Measurements from ENCODE around the gene OR52E8. TPM values are rescaled to one million over a fixed set of nuclear protein-coding genes. Genes with fewer than 3 reads are reported as not detected.

Gene OR52E8
- total RNA-seq, result not detected in 2 replicates

DNA sequence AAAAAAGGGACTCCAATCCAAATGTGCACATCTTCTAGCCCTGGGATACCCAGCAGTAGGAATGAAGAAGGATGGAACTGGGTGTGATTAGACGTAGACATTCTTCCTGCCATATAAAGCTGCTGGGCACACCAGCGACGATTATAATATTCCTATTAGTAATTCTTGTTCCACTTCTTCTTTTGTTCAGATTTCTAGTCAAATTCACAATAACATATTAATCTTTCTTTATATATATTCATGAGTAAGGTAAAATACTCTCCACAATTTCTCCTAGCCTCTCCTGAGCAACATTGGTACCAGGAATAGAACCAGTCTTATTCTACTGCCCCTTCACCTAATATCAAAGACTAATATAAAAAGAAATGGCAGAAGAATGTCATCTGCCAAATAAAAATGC is at the start of gene OR52E8:
Gene OR52E8, minus strand, starts transcription at position 101 of the 400 bp plus-strand sequence. Its CDS starts 0 bp downstream, at position 101.

DNA sequence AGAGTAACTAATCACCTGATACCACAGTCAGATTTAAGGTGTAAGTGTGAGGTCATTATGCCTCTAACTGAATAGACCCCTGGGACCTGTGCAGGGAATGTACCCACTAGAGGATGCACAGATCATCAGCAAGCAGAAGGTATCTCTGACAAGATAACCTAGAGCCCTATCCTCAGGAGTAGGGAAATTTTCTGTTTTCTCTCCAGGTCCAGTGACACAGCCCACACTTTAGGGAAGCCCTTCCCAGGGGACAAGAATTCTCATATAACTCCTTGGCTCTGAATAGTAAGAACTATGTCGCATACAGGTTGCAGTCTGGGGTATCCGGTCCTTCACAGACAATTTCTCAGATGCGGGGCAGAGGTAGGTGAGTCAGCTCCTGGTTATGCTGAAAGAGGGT is 35.4 kb upstream of the OR52E8 start, which contains the start of gene OR52E5:
Gene OR52E5, plus strand, starts transcription at position 301 of the 400 bp plus-strand sequence. CDS start 7,569 bp downstream, outside the sequence.

DNA sequence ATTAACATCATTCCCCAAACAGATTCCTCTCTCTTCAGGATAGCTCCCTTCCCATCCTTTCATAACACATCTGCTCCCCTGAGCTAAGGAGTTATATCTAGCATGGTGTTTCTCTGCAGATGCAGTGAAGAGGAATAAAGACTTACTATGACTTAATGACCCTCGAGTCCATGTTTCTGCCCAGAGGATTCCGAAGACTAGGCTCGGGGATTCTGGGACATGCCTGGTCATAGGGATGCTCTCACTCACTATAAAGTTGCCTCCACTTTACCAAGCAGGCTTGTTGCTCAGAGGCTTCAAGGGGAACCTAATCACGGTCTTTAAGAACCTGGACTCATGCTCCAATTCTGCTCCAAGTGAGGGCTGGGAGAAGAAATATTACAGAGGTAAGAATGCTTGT is 22.8 kb upstream of the OR52E8 start, which contains the start of gene OR52E4:
Gene OR52E4, plus strand, starts transcription at position 301 of the 400 bp plus-strand sequence. CDS start 3,664 bp downstream, outside the sequence.

DNA sequence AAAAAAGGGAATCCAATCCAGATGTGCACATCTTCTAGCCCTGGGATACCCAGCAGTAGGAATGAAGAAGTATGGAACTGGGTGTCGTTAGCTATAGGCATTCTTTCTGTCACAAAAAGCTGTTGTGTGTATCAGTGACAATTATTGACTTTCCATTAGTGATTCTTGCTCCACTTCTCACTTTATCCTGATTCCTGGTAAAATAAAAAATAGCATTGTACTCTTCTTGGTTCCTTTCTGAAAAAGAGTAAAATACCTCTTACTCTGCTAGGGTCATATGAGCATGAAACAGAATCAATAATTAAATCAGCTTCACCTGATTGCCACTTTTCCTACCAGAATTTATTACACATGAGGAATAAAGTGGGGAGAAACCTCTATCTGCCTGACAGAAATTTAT is 15.7 kb downstream of the OR52E8 start, which contains the start of gene OR52E6:
Gene OR52E6, minus strand, starts transcription at position 101 of the 400 bp plus-strand sequence. Its CDS starts 0 bp downstream, at position 101.

DNA sequence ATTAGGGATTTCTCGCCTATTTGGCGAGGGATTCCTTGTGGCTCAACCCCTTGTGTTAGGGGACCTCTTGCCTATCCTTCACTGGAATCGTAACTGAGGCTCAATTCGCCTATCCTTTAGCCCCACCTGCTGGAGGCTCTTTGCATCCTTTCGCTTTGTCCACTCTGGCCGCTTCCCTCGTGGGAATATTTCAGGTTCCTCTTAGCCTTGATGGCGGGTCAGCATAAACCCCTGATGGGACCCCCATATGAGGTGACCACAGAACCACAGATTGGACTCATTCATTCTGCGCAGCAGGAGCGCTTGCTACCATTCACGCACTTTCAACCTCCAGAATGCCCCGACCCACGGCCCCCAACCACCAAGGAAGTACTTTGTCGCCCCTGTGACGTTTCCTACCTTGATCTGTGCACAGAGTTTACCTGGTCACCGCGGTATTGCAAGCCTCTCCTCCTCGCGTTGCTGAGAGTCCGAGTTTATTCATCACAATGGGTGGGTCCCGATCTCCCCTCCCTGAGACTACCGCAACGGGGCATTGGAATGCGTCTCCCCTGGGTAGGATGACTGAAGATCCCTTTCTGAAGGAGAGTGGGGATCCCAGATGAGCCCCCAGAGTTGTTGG is 48.9 kb downstream of the OR52E8 start, which contains the start of gene OR52N2:
Gene OR52N2, plus strand, starts transcription at position 425 of the 622 bp plus-strand sequence. CDS start 11,412 bp downstream, outside the sequence.

Other genes starting within 250 kb of the OR52E8 start
- 8.6 and 13.2 TPM in 2 replicates for gene TRIM34, start 232.7 kb downstream of the OR52E8 start, total RNA-seq
- 42.2 and 49.3 TPM in 2 replicates for gene TRIM5, start 172.6 kb downstream of the OR52E8 start, total RNA-seq
- 68.2 and 177 TPM in 2 replicates for gene TRIM22, start 167.9 kb downstream of the OR52E8 start, total RNA-seq
- not detected in 2 replicates for gene OR56B1, start 121.2 kb downstream of the OR52E8 start, total RNA-seq
- not detected in 2 replicates for gene OR52N4, start 103.4 kb downstream of the OR52E8 start, total RNA-seq
- gene OR52N5, start 74.3 kb downstream of the OR52E8 start, total RNA-seq, result not detected in 2 replicates
- not detected in 2 replicates for gene OR52N1, start 66.4 kb downstream of the OR52E8 start, total RNA-seq
- not detected in 2 replicates for gene OR52N2, start 48.8 kb downstream of the OR52E8 start, total RNA-seq
- not detected in 2 replicates for gene OR52E6, start 15.8 kb downstream of the OR52E8 start, total RNA-seq
- gene OR52E4, start 22.9 kb upstream of the OR52E8 start, total RNA-seq, result not detected in 2 replicates
- gene OR52E5, start 35.5 kb upstream of the OR52E8 start, total RNA-seq, result not detected in 2 replicates
- not detected in 2 replicates for gene OR56A3, start 84.6 kb upstream of the OR52E8 start, total RNA-seq
- gene OR56A5, start 110.8 kb upstream of the OR52E8 start, total RNA-seq, result not detected in 2 replicates
- not detected in 2 replicates for gene OR52L1, start 129.3 kb upstream of the OR52E8 start, total RNA-seq
- not detected in 2 replicates for gene OR56A4, start 149.3 kb upstream of the OR52E8 start, total RNA-seq
- gene OR56A1, start 173.1 kb upstream of the OR52E8 start, total RNA-seq, result not detected in 2 replicates
- gene OR56B4, start 250.0 kb upstream of the OR52E8 start, total RNA-seq, result not detected in 2 replicates